Stimulated activated CD8-positive, alpha-beta memory T cell treated with anti-CD3 and anti-CD28 coated beads, Interleukin-7, amount 100 ng/mL, for 48 hours (primary cell): ENCODE data around the gene JSRP1.

ENCODE experiments used
- DNase-seq, 2 donors: peaks; one replicate each; pipeline ENCODE4 v3.0.0-alpha.2; 2020; ENCODE audit warnings: low read depth in 1 of 2; ENCODE audit errors: extremely low read depth in 1 of 2

The JSRP1 gene

DNA sequence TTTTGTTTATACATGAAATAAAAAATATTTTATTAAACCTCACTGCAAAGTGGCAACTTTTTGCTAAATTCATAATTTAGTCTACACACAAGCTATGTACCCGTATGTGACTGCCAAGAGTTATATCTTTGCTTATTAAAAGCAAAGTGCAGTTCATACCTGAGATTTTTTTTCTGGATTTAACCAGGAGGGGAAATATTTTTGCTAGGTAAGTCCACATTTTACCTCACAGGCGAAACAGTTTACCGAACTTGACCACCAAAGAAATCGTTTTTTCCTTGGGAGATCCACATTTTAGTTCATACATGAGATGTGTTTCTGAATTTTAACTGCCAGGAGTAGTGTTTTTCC, 12.2 kb upstream of the JSRP1 start:
- no peak for DNase-seq

DNA sequence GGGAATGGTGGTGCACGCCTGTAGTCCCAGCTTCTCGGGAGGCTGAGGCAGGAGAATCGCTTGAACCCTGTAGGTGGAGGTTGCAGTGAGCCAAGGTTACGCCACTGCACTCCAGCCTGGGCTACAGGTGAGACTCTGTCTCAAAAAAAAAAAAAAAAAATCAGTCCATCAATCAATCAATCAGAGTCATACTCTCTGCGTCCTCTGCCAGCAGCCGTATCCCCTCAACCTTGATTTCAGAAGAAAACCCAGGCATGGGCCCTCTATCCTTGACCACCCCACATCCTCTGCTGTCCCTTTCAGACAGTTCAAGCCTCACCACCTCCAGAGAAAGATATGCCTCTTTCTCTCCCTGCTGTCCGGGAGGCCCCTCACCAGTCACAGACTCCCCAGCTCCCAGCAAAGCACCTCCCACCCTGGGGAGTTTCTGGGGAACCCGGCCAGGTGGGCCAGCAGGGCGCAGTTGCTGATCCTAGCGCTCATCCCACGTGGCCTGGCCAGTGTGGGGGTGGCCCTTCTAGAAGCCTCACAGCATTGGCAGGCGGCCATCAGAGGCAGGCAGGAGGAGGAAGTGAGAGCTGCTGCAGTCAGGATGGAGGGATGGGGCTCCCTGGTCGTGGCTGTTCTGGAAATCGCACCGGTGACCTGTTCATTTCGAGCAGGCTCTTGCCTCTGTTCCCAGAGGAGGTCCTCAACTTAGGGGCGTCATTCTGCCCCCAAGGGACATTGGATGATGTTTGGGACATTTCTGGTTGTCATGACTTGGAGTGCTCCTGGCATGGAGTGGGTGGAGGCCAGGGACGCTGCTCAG, 10.2 kb upstream of the JSRP1 start:
- no peak for DNase-seq

DNA sequence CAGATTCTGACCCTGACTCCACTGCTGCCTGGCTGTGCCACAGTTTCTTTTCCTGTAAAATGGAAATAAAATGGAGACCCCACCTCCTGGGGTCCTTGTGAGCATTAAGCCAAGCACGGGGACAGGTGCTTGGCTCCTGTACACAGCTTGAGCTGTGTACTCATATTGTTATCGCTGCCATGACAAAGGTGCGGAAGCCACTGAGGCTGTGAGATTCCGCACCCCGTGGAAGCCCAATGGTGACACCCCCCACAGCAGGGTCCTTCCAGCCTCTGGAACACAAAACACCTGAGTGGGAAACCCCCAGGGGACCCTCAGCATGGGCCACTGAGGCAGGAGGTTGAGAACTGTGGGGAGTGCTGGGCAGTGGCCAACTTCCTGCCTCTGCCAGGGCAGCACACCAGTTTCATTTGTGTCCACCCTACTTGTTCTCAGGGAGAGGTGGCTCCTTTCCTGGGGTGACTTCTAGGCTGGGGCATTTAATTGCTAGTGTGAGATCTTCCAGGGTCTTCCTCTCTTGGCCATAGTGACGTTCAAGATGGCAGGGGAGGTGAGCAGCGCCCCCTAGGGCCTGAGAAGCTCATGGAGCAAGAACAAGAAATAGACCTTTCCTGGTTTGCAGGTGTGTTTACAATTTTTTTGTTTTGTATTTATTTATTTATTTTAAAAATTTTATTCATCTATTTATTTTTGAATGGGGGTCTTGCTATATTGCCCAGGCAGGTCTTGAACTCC, 5.4 kb upstream of the JSRP1 start:
- DNase-seq, result peak in 1 of 2 donors; percentile 48

DNA sequence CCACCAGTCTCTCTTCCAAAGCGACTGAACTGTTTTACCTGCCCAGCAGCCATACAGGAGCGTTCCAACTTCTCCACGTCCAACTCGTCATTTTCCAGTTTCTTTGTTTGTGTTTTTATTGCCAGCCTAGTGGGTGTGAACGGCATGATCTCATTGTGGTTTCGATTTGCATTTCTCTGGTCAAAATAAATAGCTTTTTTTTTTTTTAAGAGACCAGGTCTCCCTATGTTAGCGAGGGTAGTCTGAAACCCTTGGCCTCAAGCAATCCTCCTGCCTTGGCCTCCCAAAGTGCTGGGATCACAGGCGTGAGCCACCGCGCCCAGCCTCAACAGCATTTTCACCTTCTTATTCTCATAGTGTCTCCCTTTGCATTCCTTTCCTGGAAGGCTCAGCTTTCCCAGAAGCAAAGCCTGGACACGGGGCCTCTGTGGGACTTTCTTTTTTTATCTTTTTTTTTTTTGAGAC, 4.2 kb upstream of the JSRP1 start:
- DNase-seq, result no peak

DNA sequence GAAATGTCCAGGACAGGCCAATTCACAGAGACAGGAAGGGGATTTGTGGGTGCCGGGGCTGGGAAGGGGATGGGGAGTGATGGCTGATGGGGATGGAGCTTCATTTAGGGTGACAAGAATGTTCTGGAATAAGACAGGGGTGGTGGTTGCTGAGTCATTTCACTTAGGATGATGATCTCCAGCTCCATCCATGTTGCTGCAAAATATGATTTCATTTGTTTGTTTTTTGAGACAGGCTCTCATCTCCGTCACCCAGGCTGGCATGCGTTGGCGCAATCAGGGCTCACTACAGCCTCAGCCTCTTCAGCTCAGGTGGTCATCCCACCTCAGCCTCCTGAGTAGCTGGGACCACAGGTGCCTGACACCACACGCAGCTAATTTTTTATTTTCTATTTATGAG, 3.1 kb upstream of the JSRP1 start:
- DNase-seq, result no peak

DNA sequence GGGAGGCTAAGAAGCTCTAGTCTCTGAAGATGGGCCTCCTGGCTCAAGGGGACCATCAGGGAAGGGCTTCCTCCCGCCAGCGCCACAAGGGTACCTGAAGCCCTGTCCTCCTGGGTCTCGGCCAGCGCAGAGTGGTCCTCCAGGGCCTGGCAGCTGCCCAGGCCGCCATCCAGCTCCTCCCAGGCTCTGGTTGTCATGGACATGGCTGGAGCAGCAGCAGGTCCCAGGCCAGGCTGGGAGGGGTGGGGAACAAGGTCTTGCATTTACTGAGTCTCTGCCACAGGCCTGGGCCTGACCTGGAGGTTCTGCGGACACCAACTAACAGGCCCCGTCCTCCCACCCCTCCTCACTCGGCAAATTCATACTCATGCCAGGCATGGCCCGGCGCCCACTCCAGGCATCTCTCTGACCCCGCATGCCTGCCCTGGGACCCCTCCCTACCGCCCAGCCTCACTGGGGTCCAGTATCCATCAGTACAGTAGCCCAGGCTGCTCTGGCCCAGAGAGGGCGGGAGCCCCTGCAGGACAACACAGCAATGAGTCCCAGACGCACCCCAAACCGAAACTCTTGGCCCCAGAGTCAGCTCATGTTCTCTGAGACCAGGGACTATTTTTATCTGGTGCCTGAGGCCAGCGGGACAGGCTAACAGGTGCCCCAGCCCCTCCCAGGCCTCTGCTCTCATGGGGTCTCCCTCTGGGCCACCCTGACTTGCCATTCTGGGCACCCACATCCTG, 938 bp downstream of the JSRP1 start:
- no peak for DNase-seq

DNA sequence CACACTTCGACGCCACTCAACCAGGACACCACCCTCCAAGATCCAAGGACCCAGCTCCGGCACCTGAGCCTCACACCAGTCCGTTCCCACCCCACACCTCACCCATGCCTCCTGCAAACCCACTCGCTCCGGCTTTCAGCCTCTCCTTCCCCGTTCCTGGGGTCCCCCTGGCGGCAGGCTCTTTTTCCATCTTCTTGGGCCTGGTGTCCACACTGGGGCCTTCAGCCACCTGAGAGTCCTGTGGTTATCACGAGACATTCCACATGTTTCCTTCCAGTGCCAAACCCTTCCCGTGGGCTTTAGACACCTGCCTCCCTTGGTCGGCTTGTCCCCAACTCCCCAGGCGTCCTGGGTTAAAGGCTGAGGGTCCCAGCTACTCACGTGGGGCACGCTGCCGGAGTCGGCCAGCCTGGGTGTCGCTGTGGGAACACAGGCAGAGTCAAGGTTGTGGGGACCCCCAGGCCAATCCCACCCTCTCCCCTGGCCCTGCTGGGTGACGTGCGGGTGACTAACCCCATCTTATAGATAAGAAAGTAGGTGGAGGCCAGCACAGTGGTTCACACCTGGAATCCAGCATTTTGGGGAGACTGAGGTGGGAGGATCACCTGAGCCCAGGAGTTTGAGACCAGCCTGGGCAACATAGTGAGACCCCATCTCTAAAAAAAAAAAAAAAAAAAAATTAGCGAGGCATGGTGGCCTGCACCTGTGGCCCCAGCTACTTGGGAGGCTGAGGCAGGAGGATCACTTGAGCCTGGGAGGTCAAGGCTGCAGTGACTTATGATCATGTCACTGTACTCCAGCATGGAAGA, 1.9 kb downstream of the JSRP1 start:
- no peak for DNase-seq

DNA sequence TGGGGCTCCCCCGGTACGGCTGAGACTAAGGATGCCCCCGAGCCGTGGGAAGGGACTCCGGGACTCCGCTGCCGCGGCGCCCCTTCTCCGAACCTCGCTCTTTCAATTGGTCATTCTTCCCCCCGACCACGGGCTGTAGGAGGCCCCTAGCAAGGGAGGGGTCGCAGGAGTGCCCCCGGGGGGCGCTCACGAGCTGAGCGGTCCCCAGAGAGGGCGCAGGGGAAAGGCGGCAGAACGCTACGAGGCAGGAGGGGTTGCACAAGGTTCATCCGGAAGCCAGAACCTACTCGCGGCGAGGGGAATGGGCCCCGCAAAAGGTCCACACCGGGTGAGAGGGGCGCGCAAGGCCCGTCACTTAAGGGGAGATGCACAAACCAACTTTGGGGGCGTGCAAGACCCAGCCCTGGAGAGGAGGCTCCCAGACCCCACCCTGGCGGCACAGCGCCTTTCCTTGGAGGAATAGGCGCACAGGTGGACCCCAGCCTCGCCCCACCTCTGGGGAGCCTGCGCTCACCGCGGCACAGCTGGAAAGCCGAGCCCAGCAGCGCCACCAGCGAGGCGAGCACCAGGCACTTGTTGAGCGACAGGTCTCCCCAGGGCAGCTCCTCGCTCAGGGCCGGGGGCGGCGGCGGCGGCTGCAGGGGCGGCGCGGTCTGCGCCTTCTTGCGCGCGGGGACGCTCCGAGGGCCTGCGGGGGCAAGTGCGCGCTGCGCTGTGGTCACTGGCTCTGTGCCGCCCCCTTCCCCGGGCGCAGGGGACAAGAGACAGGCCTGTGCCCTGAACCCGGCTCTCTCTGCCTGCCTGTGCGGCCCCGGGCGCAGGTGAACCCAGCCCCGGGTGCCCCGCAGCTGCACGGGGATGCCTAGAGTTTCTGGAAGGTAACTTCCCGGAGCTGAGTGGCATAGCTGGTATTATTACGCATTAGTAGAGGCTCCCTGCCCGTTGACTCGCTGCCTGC, 2.8 kb downstream of the JSRP1 start:
- DNase-seq, result no peak

DNA sequence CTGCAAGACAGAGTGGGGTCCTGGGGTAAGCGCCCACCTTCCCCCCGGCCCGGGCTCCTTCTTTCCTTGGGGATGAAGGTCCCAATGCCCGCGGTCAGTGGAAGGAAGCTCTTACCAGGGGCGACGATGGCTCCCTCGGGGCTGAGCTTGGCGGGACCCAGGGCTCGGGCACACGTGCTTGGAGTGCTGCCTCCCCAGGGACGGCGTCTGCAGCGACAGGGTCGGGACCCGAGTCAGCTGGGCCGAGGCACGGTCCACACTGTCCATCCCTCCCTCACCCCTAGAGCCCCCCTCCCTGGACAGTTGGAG, 3.5 kb downstream of the JSRP1 start:
- no peak for DNase-seq

DNA sequence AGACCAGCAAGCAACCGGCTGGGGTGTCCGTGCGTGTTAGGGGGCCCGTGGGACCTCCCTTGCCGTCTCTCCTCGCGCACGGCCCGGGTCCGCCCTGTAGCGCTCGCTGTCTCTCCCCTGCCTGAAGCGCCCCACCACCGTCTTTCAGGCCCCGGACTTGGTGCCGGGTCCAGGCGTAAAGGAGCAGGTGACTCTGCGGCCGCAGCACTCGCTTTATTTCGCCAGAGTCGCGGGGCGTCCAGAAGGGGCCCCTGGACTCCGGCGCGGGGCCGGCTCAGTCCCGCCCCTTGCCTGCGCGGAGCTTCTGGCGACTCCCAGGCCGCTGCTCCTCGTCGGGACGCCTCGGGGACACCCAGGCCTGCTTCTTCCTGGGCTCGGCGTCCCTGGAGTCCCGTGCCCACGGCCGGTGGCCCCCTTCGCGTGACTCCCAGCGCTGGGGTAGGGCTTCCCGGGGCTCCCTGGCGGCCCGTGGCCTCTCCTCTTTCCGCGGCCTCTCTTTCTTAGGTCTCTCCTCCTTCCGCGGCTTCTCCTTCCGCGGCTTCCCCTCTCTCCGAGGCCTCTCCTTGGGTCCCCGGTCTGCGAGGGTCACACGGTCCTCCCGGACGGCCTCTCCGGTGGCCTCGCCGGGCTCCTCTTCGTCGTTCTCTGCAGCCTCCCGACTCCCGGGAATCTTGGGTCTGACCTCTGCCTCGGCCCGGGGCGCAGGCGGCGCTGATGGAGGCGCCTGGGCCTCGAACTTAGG, 4.0 kb downstream of the JSRP1 start:
- no peak for DNase-seq

DNA sequence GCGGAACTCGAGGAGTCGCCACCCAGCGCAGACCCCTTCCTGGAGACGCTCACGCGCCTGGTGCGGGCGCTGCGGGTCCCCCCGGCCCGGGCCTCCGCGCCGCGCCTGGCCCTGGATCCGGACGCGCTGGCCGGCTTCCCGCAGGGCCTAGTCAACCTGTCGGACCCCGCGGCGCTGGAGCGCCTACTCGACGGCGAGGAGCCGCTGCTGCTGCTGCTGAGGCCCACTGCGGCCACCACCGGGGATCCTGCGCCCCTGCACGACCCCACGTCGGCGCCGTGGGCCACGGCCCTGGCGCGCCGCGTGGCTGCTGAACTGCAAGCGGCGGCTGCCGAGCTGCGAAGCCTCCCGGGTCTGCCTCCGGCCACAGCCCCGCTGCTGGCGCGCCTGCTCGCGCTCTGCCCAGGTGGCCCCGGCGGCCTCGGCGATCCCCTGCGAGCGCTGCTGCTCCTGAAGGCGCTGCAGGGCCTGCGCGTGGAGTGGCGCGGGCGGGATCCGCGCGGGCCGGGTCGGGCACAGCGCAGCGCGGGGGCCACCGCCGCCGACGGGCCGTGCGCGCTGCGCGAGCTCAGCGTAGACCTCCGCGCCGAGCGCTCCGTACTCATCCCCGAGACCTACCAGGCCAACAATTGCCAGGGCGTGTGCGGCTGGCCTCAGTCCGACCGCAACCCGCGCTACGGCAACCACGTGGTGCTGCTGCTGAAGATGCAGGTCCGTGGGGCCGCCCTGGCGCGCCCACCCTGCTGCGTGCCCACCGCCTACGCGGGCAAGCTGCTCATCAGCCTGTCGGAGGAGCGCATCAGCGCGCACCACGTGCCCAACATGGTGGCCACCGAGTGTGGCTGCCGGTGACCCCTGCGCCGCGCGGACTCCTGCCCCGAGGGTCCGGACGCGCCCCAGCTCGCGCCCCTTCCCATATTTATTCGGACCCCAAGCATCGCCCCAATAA, 4.8 kb downstream of the JSRP1 start:
- DNase-seq, result no peak

DNA sequence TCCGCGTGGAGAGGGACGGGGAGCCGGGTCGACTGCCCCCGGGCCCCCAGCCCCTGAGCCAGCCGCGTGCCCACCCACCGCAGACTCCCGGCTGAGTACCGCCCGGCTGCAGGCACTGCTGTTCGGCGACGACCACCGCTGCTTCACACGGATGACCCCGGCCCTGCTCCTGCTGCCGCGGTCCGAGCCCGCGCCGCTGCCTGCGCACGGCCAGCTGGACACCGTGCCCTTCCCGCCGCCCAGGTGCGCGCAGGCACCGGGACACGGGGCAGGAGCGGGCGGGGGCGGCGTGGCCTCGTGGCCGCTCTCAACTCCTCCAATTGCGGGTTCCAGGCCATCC, 5.5 kb downstream of the JSRP1 start:
- DNase-seq, result no peak

DNA sequence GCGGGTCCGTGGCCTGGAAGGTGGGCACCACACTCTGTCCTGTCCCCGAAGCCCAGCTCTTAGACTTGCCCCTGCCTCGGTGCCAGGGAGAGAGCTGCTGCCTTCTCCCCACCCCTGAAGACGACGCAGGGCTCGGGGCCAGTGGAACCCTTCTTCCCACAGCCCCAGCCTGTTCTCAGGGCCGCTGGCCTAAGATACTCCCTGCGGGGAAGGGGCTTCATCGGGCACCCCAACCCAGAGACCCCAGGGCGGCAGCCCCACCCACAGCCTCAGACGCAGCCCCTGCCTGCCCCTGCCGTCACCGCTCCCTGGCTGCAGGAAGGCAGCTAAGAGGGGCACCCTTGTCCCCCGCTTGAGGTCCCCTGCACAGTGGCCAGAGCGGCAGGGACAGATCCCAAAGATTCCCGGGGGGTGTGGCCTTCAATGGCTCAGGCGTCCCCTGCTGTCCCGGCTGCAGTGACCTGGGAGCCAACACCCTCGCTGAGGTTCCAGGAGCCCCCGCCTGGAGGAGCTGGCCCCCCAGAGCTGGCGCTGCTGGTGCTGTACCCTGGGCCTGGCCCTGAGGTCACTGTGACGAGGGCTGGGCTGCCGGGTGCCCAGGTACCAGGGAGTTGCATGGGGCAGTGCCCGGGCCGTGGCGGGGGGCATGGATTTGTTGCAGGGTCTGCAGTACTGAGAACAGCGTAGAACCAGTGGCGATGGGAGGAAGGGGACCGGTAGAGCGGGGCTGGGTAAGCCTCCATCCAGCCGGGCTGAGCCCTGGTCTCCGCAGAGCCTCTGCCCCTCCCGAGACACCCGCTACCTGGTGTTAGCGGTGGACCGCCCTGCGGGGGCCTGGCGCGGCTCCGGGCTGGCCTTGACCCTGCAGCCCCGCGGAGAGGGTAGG, 6.1 kb downstream of the JSRP1 start:
- no peak for DNase-seq

DNA sequence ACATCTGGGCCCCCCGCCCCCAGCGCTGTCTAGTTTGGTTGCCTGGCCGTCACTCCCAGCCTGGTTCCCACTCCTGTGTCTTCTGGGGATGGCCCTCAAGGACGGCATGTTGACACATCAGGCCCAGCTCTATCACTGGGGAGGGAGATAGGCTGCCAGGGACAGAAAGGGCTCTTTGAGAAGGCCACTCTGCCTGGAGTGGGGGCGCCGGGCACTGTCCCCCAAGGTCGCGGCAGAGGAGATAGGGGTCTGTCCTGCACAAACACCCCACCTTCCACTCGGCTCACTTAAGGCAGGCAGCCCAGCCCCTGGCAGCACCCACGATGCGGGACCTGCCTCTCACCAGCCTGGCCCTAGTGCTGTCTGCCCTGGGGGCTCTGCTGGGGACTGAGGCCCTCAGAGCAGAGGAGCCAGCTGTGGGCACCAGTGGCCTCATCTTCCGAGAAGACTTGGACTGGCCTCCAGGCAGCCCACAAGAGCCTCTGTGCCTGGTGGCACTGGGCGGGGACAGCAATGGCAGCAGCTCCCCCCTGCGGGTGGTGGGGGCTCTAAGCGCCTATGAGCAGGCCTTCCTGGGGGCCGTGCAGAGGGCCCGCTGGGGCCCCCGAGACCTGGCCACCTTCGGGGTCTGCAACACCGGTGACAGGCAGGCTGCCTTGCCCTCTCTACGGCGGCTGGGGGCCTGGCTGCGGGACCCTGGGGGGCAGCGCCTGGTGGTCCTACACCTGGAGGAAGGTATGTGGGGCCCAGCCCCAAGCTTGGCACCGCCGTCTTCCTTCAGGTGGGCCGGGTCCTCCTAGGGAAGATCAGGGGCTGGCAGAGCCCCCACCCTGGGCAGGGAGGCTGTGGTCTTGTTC, 7.0 kb downstream of the JSRP1 start, which contains the start of gene AMH:
Gene AMH (plus strand): TSS at position 314 of the 857 bp plus-strand sequence. CDS start 10 bp downstream, at position 324.
- DNase-seq, result no peak

DNA sequence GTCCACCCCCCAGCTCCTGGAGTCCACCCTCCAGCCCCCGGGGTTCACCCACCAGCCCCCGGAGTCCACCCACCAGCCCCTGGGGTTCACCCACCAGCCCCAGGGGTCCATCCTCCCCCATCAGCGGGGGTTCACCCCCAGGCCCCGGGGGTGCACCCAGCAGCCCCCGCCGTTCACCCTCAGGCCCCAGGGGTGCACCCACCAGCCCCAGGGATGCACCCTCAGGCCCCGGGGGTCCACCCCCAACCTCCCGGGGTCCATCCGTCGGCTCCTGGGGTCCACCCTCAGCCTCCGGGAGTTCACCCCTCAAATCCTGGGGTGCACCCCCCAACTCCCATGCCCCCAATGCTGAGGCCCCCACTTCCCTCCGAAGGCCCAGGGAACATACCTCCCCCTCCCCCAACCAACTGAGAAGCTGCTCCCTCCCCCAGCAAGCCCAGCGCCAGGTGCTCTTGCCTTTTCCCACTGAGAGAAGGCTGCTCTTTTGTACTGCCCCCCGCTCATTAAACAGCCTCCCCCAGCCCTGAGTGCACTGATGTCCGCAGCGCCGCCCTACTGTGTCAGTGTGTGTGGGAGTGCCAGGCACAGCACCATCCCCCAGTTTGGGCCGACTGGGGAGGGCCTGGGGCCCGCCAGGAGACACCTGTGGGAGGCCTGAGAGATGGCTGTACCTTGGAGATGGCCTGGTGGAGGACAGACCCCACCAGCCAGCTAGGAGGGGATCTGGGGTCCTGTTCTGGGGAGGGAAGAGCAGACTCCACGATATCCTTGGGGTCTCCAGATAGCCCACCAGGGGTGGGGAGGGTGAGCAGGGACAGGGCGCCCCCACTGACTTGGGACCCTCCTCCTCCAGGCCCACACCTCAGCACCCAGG, 7.8 kb downstream of the JSRP1 start:
- no peak for DNase-seq
